Astrocyte (in vitro differentiated cells and primary cell): ENCODE measurements around the gene DAPK3. TPM values are rescaled to one million over a fixed set of nuclear protein-coding genes. Genes with fewer than 3 reads are reported as not detected.
"Not testable (repeated sequence)": the region's sequence is repeated elsewhere in the genome, so short reads cannot be mapped to it uniquely, and the experiment has no call there.

Source experiments
- DNase-seq: peaks from one replicate; pipeline ENCODE4 v3.0.0-alpha.2; 2010; ENCODE audit warnings: low read depth
- FAIRE-seq: peaks from 2 replicates; lab custom pipeline; 2011; peaks lifted over from hg19 to GRCh38; lab: Jason Lieb, UNC
- H2AFZ ChIP-seq: 2 replicates; pipeline ENCODE4 v1.6.0; 2012; ENCODE audit warnings: low read depth, low read length, inconsistent platforms
- H3K27ac ChIP-seq: 2 replicates; pipeline ENCODE4 v1.5.1; 2011; ENCODE audit warnings: low read depth, low read length, inconsistent platforms
- H3K27me3 ChIP-seq: 2 replicates; pipeline ENCODE4 v1.6.0; 2011; ENCODE audit warnings: low read length, inconsistent platforms; ENCODE audit not compliant: insufficient read depth
- H3K36me3 ChIP-seq: 2 replicates; pipeline ENCODE4 v1.5.1; 2011; ENCODE audit warnings: low read length, inconsistent platforms; ENCODE audit not compliant: insufficient read depth
- H3K4me1 ChIP-seq: 2 replicates; pipeline ENCODE4 v1.5.1; 2011; ENCODE audit warnings: low read length, inconsistent platforms; ENCODE audit not compliant: insufficient read depth
- H3K4me2 ChIP-seq: 2 replicates; pipeline ENCODE4 v1.6.0; 2012; ENCODE audit warnings: low read length, inconsistent platforms
- H3K4me3 ChIP-seq: 2 replicates; pipeline ENCODE4 v1.5.1; 2011; ENCODE audit warnings: low read depth, mild to moderate bottlenecking, low read length, inconsistent platforms; ENCODE audit not compliant: insufficient read depth
- H3K79me2 ChIP-seq: 2 replicates; pipeline ENCODE4 v1.6.0; 2012; ENCODE audit warnings: mild to moderate bottlenecking, low read length, inconsistent platforms; ENCODE audit not compliant: insufficient read depth
- H3K9ac ChIP-seq: 2 replicates; pipeline ENCODE4 v1.6.0; 2012; ENCODE audit warnings: mild to moderate bottlenecking, low read length, inconsistent platforms
- H3K9me3 ChIP-seq: 2 replicates; pipeline ENCODE4 v1.5.1; 2012; ENCODE audit warnings: low read depth, mild to moderate bottlenecking, low read length, inconsistent platforms; ENCODE audit not compliant: insufficient read depth
- H4K20me1 ChIP-seq: 2 replicates; pipeline ENCODE4 v1.6.0; 2012; ENCODE audit warnings: low read length, inconsistent platforms; ENCODE audit not compliant: insufficient read depth
- H3K27ac Mint-ChIP-seq: one replicate; pipeline ENCODE4 v1.8.0; 2021; ENCODE audit warnings: mild to moderate bottlenecking, mixed read lengths; ENCODE audit not compliant: unreplicated experiment
- H3K27me3 Mint-ChIP-seq: one replicate; pipeline ENCODE4 v1.8.0; 2021; ENCODE audit warnings: low read depth, mixed read lengths; ENCODE audit not compliant: unreplicated experiment
- H3K36me3 Mint-ChIP-seq: one replicate; pipeline ENCODE4 v1.8.0; 2021; ENCODE audit warnings: low read depth, mixed read lengths; ENCODE audit not compliant: unreplicated experiment
- H3K4me1 Mint-ChIP-seq: one replicate; pipeline ENCODE4 v1.8.0; 2021; ENCODE audit warnings: low read depth, mixed read lengths; ENCODE audit not compliant: unreplicated experiment
- H3K4me3 Mint-ChIP-seq: one replicate; pipeline ENCODE4 v1.8.0; 2021; ENCODE audit warnings: mild to moderate bottlenecking, moderate library complexity, mixed read lengths; ENCODE audit not compliant: unreplicated experiment
- H3K9me3 Mint-ChIP-seq: one replicate; pipeline ENCODE4 v1.8.0; 2021; ENCODE audit warnings: mild to moderate bottlenecking, mixed read lengths; ENCODE audit not compliant: unreplicated experiment
- CTCF ChIP-seq: IDR thresholded peaks from 2 replicates; pipeline ENCODE4 v1.5.1; 2011; ENCODE audit warnings: low read depth, mild to moderate bottlenecking, inconsistent platforms, low read length, moderate library complexity; ENCODE audit not compliant: insufficient read depth
- EZH2 ChIP-seq: IDR thresholded peaks from 2 replicates; pipeline ENCODE4 v1.6.1; 2012; ENCODE audit warnings: mild to moderate bottlenecking, low read length, inconsistent platforms; ENCODE audit not compliant: insufficient read depth
- total RNA-seq: library from RNA; stranded (reverse); gene quantifications from 2 replicates; pipeline ENCODE4 v1.2.1, GENCODE V29; 2021

Gene DAPK3
- total RNA-seq, 1 donor from 2014 or later: 264 TPM

GRCh38 chr19:3969435-3970312 is 1.2 kb downstream of the DAPK3 start:
- no peaks in the 10 kb centered on the region for H3K27me3 Mint-ChIP-seq

GRCh38 chr19:3968556-3969434 is 2.1 kb downstream of the DAPK3 start:
- H3K36me3 ChIP-seq: peaks cover 24% of the 10 kb centered on the region
- H3K4me1 ChIP-seq: peaks cover 29% of the 10 kb centered on the region
- no peaks in the 10 kb centered on the region for H3K27me3 ChIP-seq
- peak overlapping the region; percentile 99 for H3K4me2 ChIP-seq
- Mint-ChIP-seq H3K36me3 (peaks cover 15% of the 10 kb centered on the region), H3K4me1 (peaks cover 25% of the 10 kb centered on the region), H3K27me3 (no peaks in the 10 kb centered on the region), H3K27ac (peak overlapping the region; percentile 97), H3K9me3 (no peaks in the 10 kb centered on the region), H3K4me3 (peak overlapping the region; percentile 96)
- no peaks in the 10 kb centered on the region for H3K9me3 ChIP-seq
- TF ChIP-seq EZH2 (no peak), CTCF (no peak)
- H3K4me3 ChIP-seq: peak overlapping the region; percentile 87
- FAIRE-seq (peak; percentile 86), DNase-seq (peak; percentile 99)
- no peak overlapping the region for H2AFZ ChIP-seq
- peaks cover 60% of the 10 kb centered on the region for H3K79me2 ChIP-seq
- H3K9ac ChIP-seq: peak overlapping the region; percentile 100
- peaks cover 79% of the 10 kb centered on the region for H4K20me1 ChIP-seq
- H3K27ac ChIP-seq: peak overlapping the region; percentile 93

More at GRCh38 chr19:3969435-3970312, 1.2 kb downstream of the DAPK3 start:
- Histone ChIP-seq H3K9ac (peak overlapping the region; percentile 100), H3K9me3 (no peaks in the 10 kb centered on the region), H3K36me3 (peaks cover 24% of the 10 kb centered on the region), H3K4me2 (peak overlapping the region; percentile 99), H3K4me1 (peaks cover 29% of the 10 kb centered on the region), H3K4me3 (peak overlapping the region; percentile 87), H2AFZ (no peak overlapping the region), H3K27ac (peak overlapping the region; percentile 93), H3K27me3 (no peaks in the 10 kb centered on the region), H4K20me1 (peaks cover 72% of the 10 kb centered on the region), H3K79me2 (peaks cover 52% of the 10 kb centered on the region)
- DNase-seq (peak; percentile 87), FAIRE-seq (no peak)
- peak overlapping the region; percentile 97 for H3K27ac Mint-ChIP-seq
- peaks cover 13% of the 10 kb centered on the region for H3K36me3 Mint-ChIP-seq
- H3K4me1 Mint-ChIP-seq: peaks cover 25% of the 10 kb centered on the region
- peak overlapping the region; percentile 96 for H3K4me3 Mint-ChIP-seq
- H3K9me3 Mint-ChIP-seq: no peaks in the 10 kb centered on the region
- TF ChIP-seq CTCF: peak; percentile 26
- TF ChIP-seq EZH2: no peak

- Histone ChIP-seq H3K79me2 (peaks cover 68% of the 10 kb centered on the region), H3K4me3 (peak overlapping the region; percentile 43), H4K20me1 (peaks cover 87% of the 10 kb centered on the region), H3K4me2 (peak overlapping the region; percentile 99), H3K27ac (peak overlapping the region; percentile 93), H3K4me1 (peaks cover 29% of the 10 kb centered on the region), H3K36me3 (peaks cover 24% of the 10 kb centered on the region), H3K9ac (peak overlapping the region; percentile 73)
- not testable (repeated sequence) for H3K27me3 ChIP-seq, H3K27me3 Mint-ChIP-seq, H2AFZ ChIP-seq, H3K9me3 ChIP-seq, H3K9me3 Mint-ChIP-seq, DNase-seq, FAIRE-seq
- H3K36me3 Mint-ChIP-seq: peaks cover 15% of the 10 kb centered on the region
- H3K27ac Mint-ChIP-seq: peak overlapping the region; percentile 88
- H3K4me3 Mint-ChIP-seq: peak overlapping the region; percentile 96
- H3K4me1 Mint-ChIP-seq: peaks cover 25% of the 10 kb centered on the region
Observed at GRCh38 chr19:3967983-3968382, 2.9 kb downstream of the DAPK3 start.
